GM19238 (cell line): ENCODE data around the gene ZNF107.
"Not testable (repeated sequence)": the region's sequence is repeated elsewhere in the genome, so short reads cannot be mapped to it uniquely, and the experiment has no call there.

Experiments used
- DNase-seq: peaks from one replicate; pipeline ENCODE4 v3.0.0; 2011; ENCODE audit warnings: low spot score; ENCODE audit not compliant: insufficient read length

ZNF107 gene

DNA sequence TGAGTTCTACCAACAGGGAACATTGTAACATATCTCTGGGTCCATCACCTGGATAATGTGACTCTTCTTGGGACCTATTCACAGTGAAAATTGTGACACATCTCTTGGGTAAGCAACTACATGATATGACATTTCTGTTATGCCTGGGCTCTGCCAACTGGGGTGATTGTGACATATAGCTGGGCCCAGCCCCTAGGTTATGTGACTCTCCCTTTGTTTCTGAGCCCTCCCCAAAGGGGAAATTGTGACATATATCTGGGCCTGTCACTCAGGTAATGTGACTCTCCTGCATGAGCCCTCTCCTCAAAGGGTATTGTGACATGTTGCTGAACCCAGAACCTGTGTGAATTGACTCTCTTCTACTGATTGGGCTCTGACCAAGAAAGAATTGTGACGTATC, 22.4 kb upstream of the ZNF107 start:
- no peak for DNase-seq

- no peak for DNase-seq
Observed at GRCh38 chr7:64651203-64651602, 14.7 kb upstream of the ZNF107 start.

DNA sequence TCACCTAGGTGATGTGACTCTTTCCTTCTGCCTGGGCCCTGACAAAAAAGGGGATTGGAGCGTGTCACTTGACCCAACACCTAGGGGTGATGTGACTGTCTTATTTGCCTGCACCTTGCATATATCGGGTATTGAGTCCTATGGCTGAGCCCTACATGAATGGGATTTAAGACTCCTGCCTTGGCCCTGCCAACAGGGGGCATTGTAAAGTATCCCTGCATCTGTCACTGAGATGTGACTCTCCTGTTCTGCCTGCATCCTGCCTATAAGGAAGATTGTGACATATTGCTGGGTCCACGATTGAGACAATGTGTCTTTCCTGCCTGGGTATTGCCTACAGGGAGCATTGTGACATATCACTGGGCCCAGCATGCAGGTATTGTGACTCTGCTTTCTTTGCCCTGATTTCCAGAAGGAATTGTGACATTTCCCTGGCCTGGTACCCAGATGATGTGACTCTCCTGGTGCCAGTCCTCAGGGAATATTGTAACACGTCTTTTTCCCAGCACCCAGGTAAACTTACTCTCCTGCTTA, 14.2 kb upstream of the ZNF107 start:
- no peak for DNase-seq

GRCh38 chr7:64653721-64654401, 12.1 kb upstream of the ZNF107 start:
- no peak for DNase-seq

DNA sequence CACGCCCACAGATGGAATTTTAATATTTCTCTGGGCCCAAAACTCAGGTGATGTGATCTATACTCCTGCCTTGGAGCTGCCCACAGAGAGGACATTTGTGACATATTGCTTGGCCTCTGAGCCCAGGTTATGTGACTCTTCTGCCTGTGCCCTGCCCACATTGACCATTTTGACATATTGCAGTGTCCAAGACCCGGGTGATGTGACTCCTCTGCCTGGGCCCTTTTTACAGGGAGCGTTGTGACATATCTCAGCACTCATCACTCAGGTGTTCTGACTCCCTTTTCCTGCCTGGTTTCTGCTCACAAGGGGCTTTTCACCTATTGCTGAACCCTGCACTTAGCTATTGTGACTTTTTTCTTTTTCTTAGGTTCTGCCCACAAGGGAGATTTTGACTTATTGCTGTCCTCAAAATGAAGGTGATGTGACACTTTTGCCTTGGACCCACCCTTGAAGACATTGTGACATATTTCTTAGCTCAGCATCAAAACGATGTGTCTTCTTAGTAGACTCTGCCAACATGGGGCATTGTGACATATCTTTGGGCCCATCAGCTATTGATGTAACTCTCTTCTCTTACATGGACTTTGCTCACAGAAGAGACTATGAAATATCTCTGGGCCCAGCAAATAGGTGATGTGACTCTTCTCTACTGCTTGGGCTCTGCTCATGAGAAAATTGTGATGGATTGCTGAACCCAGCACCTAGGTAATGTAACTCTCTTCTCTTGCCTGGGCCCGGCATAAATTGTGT, 11.0 kb upstream of the ZNF107 start:
- no peak for DNase-seq

DNA sequence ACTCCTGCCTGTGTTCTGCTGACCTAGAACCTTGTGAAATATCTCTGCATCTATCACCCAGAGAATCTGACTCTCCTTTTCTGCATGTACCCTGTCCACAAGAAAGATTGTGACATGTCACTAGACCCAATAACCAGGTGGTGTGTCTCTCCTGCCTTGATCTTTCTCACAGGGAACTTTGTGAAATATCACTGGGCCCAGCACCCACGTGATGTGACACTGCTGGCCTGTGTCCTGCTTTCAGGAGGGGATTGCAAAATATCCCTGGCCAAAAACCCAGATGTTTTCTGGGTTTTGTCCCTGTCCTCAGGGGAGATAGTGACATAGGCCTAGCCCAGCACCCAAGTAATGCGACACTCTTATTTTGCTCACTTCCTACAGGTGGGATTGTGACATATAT, 10.1 kb upstream of the ZNF107 start:
- no peak for DNase-seq

- no peak for DNase-seq
Observed at GRCh38 chr7:64656489-64656888, 9.4 kb upstream of the ZNF107 start.

DNA sequence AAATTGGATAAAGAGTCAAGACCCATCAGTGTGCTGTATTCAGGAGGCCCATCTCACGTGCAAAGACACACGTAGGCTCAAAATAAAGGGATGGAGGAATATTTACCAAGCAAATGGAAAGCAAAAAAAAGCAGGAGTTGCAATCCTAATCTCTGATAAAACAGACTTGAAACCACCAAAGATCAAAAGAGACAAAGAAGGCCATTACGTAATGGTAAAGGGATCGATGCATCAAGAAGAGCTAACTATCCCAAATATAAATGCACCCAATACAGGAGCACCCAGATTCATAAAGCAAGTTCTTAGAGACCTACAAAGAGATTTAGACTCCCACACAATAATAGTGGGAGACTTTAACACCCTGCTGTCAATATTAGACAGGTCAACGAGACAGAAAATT, 3.8 kb upstream of the ZNF107 start:
- not testable (repeated sequence) for DNase-seq

DNA sequence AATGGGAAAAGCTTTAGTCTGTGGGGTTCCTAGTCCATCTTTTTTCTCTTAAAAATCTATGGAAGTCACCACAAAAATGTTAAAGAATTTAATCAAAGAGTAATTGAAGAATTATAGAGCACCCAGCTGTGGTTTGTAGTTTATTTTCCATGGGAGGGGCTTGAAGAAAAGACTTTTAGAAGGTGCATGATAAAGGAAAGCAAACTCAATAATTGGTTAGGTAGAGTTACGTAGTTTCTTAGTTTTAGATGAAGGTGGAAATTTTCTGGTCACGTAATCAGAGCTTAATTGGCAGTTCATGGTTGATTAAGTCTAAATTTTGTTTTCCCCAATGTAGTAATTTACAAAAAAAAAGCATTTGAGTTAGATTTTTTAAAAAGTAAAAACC, 724 bp downstream of the ZNF107 start:
- no peak for DNase-seq

GRCh38 chr7:64667311-64667710, 1.4 kb downstream of the ZNF107 start:
- no peak for DNase-seq

DNA sequence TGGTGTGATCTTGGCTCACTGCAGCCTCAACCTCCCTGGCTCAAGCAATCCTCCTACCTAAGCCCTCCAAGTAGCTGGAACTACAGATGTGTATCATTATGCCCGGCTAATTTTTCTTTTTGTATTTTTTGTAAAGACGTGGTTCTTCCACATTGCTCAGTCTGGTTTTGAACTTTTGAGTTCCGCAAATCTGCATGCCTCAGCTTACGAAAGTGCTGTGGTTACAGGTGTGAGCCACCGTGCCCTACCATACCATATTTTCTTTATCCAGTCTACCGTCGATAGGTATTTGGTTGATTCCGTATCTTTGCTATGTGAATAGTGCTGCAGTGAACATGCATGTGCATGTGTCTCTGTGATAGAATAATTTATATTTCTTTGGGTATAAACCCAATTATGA, 6.5 kb downstream of the ZNF107 start:
- DNase-seq = no peak

DNA sequence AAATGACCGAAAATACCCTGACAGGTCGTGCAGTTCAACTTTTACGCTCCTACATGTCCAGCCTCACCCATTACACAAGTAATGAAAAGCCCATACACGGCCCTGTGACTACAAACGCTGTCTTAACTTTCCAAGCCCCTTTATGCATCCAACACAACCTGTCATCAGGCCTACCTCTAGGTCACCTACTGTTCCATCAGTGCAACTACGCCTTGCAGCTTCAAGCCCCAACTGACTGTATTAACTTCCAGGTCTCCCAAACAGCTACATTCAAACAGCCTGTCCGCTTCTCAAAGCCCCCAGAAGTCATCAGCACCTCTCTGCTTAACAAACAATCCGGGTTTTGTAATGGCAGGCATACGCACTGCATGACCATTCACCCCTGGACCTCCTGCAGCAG, 19.2 kb downstream of the ZNF107 start:
- DNase-seq = no peak

GRCh38 chr7:64685741-64686140, 19.8 kb downstream of the ZNF107 start:
- no peak for DNase-seq

DNA sequence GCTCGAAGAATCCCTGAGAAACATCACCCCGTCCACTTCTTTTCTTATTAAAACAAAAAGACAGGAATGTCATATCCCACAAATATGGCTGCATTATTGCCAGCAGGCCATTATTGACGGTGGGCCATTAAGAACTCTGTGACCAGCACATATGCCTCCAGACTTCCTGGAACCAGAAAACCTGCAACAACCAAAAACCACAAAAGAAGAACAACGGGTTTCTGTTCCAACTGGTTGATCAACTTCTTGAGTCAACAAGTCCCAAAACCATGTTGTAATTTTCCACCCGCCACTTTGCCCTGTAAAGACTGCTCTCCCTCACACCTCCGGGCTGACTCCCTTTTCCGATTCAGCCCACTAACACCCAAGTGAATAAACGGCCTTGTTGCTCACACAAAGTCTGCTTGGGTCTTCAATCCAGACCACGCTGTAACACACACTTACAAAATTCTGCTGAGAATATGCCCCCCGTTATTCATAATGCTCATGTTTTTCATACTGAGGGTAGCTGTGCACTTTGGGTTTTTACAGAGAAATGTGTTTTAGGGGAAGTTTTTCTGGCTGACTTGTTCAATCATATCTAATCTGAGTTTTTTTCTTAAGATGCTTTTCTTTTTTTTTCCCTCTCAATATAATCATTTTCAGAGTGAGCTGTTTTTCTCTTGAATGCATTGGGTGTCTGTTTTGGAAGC, 20.7 kb downstream of the ZNF107 start:
- DNase-seq = no peak

DNA sequence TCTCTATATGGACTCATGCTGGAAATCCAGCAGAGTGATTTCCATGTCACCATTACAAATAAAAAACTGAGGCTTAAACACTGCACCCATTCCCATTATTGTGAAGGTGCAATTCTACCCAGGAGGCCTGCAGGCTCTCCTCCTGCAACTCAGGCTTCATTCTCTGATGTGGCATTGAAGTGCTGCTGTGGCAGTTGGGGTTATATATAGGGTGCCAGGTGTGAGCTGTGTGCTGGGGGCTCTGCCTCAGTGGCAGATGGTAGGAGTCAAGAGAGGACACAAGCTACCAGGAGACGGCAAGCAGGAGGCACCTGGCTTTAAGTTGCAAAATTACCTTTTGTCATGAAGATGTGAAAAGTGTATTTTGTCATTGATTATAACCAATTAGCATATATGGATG, 21.3 kb downstream of the ZNF107 start:
- DNase-seq = no peak

DNA sequence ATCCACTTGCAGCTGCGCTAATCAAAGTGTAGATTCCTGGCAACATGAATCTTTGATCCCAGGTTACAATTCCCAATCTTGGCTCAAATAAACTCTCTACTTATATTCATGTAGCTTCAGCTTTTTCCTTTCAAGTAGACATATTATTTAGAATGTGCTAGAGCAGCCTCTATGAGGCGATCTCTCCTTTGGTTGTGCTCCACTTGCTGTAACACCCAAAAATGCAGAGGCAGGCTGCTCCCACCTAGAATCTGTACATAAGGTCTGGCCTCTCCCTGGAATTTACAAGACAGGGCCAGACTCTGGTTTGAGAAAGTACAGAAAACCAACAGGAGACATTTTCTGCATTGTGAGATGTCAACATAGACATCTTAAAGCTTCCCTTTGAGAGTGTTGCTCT, 23.1 kb downstream of the ZNF107 start:
- no peak for DNase-seq

DNA sequence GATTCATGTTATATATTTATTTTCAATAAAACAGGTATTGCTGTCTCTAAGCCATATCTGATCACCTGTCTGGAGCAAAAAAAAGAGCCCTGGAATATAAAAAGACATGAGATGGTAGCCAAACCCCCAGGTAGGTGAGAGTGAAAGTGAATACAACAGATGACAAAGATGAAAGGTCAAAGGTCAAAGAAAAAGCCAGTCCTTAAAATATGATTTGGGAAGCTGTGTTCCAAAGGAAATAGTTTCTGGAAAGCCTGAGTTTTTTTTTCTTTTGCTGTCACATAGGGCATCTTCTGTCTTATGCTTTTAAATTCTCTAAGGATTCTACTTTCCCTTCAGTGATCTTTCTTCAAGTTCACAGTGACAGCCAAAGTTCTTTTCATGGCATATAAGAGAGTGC, 25.9 kb downstream of the ZNF107 start:
- no peak for DNase-seq

DNA sequence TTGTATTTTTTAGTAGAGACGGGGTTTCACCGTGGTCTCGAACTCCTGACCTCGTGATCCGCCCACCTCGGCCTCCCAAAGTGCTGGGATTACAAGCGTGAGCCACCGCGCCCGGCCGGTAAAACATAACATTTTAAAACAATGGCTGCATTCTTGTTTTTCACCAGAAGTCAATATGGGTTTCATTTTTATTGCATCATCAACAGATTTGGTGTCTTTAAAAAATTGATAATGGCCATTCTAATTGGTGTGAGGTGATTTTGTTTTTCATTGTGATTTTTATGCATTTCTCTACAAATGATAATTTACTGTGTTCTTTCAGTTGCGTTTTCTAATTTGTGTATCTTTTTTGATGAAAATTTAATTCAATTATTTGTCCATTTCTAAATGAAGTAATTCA, 31.9 kb downstream of the ZNF107 start:
- DNase-seq = not testable (repeated sequence)

DNA sequence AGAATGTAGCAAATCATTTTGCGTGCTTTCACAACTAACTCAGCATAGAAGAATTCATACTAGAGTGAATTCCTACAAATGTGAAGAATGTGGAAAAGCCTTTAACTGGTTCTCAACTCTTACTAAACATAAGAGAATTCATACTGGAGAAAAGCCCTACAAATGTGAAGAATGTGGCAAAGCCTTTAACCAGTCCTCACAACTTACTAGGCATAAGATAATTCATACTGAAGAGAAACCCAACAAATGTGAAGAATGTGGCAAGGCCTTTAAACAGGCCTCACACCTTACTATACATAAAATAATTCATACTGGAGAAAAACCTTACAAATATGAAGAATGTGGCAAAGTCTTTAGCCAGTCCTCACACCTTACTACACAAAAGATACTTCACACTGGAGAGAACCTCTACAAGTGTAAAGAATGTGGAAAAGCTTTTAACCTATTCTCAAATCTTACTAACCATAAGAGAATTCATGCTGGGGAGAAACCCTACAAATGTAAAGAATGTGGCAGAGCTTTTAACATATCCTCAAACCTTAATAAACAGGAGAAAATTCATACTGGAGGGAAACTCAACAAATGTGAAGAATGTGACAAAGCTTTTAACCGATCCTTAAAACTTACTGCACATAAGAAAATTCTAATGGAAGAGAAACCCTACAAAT, 40.8 kb downstream of the ZNF107 start:
- DNase-seq = no peak

DNA sequence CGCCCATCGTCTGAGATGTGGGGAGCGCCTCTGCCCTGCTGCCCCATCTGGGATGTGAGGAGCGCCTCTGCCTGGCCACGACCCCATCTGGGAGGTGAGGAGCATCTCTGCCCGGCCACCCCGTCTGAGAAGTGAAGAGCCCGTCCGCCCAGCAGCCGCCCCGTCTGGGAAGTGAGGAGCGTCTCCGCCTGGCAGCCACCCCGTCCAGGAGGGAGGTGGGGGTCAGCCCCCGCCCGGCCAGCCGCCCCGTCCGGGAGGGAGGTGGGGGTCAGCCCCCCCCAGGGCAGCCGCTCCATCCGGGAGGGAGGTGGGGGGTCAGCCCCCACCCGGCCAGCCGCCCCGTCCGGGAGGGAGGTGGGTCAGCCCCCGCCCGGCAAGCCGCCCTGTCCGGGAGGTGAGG, 52.0 kb downstream of the ZNF107 start:
- not testable (repeated sequence) for DNase-seq

GRCh38 chr7:64729089-64729848, 63.3 kb downstream of the ZNF107 start:
- DNase-seq = no peak
